Raji (cell line): Measurements from ENCODE around the gene INSM2.

Experiments
- POLR2A ChIP-seq: IDR thresholded peaks from 2 replicates; pipeline ENCODE4 v1.6.1; 2011; ENCODE audit warnings: low read depth, low read length, control low read depth; ENCODE audit not compliant: insufficient read depth

Gene INSM2, protein sequence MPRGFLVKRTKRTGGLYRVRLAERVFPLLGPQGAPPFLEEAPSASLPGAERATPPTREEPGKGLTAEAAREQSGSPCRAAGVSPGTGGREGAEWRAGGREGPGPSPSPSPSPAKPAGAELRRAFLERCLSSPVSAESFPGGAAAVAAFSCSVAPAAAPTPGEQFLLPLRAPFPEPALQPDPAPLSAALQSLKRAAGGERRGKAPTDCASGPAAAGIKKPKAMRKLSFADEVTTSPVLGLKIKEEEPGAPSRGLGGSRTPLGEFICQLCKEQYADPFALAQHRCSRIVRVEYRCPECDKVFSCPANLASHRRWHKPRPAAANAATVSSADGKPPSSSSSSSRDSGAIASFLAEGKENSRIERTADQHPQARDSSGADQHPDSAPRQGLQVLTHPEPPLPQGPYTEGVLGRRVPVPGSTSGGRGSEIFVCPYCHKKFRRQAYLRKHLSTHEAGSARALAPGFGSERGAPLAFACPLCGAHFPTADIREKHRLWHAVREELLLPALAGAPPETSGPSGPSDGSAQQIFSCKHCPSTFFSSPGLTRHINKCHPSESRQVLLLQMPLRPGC

DNA sequence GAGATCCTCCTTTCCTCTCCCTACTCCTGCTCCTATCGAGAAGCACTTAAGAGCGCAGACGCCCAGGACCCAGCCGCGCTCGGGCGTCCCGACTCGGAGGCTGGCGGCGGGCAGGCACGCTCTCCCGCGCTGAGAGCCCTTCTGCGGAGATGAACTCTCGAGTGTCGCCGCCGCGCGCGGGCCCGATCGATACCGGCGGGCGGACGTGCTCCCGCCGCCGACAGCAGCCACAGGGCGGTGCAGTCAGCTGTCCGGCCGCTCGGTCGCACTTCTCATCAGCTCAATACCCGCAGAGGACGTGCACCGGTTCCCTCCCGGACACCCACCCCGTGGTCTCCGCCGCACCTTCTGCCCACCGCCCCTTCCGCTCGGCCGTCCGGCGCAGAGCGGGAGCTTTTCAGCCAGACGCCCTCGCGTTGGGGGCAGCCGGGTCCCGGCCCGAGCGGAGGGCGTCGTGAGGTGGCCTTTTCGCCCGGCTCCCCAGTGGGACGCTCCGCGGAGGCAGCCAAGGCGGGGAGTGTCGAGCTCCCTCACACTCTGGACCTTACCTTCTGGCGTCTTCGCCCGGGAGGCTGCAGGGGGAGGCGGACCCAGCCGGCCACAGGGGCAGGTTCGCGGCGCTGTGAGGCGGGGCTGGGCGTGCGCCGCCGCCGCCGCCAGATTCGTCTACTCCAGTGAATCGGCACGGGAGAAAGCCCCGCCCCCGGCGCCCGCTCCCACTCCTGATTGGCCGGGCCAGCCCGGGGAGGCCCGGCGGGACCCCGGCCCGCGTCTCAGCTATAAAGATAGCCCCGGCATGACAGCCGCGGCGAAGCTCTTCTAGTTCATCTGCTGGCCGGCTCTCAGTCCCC is at the start of gene INSM2:
INSM2 (plus strand) TSS at position 808 of the 851 bp plus-strand sequence. CDS start 89 bp downstream, outside the sequence.
- TF ChIP-seq POLR2A = no peak

GRCh38 chr14:35492569-35493014 is 41.4 kb upstream of the INSM2 start:
- no peak for TF ChIP-seq POLR2A

DNA sequence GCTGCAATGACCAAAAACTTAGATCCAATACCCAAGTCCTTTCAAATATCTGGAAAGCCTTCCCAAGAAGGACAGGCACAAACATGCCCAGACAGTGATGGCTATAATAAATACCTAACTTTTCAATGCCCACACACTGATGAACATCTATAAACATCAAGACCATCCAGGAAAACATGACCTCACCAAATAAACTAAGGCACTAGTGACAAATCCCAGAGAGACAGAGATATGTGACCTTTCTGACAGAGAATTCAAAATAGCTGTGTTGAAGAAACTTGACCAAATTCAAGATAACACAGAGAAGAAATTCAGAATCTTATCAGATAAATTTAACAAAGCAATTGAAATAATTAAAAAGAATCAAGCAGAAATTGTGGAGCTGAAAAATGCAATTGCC is 38.7 kb upstream of the INSM2 start:
- no peak for TF ChIP-seq POLR2A

DNA sequence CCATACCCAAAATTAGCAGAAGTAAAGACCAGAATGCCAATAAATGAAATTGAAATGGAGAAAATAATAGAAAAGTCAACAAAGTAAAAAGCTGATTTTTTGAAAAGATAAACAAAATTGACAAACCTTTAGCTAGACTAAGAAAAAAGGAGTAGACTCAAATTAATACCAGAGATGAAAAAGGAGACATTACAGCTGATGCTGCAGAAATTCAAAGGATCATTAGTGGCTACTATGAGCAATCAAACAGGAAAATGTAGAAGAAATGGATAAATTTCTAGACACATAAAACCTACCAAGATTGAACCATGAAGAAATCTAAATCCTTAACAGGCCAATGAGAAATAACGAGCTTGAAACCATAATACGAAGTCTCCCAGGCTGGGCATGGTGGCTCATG is 34.8 kb upstream of the INSM2 start:
- no peak for TF ChIP-seq POLR2A

DNA sequence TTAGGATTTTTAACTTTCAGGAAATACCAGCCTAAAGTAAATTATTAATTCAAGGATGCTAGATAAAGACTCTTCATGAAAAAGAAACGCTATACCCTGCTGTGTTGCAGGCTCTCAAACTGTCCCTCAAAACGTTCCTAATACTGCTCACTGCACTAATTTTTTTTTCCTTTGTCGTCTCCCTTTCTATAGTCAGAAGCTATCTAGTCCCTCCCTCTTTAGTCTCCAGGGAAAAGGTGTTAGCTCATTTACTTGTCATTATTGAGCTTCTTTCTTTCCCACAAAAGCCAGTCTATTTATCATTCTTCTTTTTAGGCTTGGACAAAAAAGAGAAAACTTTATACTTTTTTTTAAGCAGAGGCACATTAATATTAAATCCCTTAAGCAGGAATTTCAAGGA is 30.3 kb upstream of the INSM2 start:
- no peak for TF ChIP-seq POLR2A

- no peak for TF ChIP-seq POLR2A
Measured at GRCh38 chr14:35504260-35504659, 29.7 kb upstream of the INSM2 start.

DNA sequence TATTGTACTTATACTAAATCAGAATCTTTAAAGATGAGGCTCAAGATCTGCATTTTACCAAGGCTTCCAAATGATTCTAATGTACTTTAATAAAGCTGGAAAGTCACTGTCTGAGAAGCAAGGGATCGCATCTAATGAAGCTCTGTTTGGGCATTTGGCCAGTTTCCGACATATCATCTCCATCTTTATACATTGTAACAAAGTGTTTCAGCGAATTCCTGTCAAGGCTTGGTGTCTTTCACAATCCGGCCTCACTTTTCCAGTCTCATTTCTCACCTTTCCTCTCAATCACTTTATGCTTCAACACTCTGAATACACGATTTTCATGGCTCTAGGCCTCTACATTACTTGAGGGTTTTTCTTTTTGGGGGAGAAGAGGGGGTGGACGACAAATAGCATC is 27.5 kb upstream of the INSM2 start:
- TF ChIP-seq POLR2A = no peak

- TF ChIP-seq POLR2A = no peak
Measured at GRCh38 chr14:35506927-35507326, 27.0 kb upstream of the INSM2 start.

DNA sequence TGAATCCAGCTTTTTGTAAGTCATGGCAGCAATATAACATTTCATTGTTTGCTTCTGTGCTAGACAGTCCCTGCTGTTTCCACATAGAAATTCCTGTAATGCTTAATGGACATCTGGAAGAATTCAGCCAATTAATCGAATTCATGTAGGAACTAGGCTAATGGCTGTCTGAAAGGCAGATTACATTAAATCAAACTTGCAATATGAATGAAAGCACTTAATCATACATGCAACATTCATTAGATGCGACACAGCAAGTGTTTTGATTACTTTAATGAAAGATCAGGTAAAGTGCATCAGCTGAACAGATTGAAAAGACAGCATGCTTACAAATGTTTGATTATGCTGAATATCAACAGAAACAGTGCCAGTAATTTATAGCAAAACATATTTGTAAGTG is 24.1 kb upstream of the INSM2 start:
- TF ChIP-seq POLR2A = no peak

DNA sequence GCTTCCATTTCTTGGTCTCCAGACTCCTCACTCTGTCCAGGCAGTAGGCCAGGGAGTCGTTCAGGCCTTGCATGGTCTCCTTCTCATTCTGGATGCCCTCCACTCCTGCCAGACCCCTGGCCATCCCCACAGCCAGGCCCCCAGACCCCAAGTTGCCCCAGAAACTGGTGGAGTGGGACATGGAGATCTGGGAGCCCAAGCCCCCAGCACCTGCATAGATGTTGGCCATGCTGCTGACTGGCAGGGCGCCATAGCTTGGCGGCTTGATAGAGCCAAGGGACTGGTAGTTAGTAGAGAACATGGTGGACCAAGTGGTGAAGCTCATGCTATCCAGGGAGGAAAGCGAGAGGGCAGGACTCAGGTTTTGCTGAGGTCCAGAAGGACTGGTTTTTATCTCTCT is 21.2 kb upstream of the INSM2 start:
- no peak for TF ChIP-seq POLR2A

GRCh38 chr14:35515916-35516315 is 18.0 kb upstream of the INSM2 start:
- TF ChIP-seq POLR2A = no peak

DNA sequence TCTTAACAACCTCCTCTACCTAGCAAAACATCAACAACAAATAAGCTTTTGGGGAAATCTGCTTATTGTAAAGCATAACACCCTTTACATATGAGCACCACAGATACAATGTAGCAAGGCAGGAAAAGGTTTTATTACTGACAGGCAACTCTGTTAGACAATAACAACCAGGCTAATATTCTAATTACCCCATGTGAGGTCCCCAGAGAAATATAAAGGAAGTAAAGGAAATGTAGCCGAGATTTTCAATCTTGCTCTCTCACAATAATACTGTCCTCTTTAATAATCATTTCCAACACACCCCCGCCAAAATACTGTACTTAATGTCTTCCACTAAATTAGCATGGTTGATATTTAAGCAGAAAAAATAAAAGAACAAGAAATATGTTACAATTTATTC is 14.0 kb upstream of the INSM2 start:
- no peak for TF ChIP-seq POLR2A

DNA sequence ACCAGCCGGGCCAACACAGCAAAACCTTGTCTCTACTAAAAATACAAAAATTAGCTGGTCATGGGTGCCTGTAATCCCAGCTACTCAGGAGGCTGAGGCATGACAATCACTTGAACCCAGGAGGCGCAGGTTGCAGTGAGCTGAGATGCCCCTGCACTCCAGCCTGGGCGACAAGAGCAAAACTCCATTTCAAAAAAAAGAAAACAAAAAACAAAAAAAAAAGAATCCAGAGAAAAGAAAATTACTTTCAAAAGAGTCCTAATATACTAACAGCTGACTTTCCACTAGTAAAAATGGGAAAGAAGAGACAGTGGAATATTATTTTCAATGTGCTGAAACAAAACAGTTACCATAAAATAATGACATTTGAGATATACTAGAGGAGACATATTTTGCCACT is 8.3 kb upstream of the INSM2 start:
- TF ChIP-seq POLR2A = no peak

DNA sequence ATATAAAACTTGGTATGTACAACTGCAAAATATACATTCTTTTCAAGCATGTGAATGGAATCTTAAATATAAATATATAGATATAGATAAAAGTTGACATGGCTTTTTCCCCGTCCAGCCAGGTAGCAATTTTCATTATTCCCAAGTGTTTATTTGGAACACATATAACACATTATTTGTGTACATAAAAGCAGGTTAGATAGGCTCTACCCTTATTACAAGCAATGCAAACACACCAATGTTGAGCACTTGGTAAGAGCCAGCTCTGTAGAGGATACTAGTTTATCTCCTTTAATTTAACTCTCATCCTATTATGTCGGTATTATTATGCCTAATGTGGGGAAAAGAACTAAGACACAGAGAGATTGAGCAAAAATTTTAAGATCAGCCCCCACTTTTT is 7.0 kb upstream of the INSM2 start:
- TF ChIP-seq POLR2A = no peak

DNA sequence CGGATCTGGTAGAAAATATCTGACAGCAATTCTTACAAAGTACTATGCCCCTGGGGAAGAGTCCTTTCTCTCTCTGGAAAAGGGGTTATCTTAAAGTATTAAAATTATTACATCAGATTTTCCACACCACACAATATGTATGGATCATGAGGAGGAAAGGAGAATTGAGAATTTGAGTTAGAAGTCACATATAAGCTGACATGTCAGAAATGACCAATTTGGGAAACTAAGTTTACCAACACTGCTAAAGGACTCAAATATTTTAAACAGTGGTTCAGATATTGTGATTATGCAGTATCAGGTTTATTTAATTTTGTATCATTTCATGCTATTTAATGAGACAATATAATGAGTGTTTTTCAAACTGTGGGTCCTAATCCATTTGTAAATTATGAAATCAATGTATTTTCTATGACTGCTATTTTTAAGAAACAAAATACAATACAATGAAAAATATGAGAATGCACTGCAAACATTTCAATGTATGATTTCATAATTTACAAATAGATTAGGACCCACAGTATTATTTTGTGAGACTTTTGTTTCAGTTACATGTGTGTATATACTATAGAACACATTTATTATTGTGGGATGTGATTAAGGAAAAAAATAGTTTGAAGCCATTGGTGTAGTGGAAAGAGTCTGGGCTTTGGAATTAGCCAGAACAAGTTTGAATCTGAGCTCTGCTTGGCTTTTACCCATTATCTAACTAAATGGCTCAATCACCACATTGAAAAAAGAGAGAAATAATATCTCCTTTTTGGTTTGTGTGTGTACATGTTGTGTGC is 1.8 kb upstream of the INSM2 start:
- TF ChIP-seq POLR2A = no peak

- no peak for TF ChIP-seq POLR2A
Measured at GRCh38 chr14:35532783-35533356, 1.1 kb upstream of the INSM2 start.
